GM21528 (cell line): ENCODE data around the gene SLC7A4.
"Not testable (repeated sequence)": the region's sequence is repeated elsewhere in the genome, so short reads cannot be mapped to it uniquely, and the experiment has no call there.

Experiments
- ATAC-seq: cut with Tn5 transposase; IDR thresholded peaks from one replicate; pipeline ENCODE4 v1.9.1; 2021; ENCODE audit warnings: mild to moderate bottlenecking, moderate library complexity; ENCODE audit not compliant: unreplicated experiment, low FRiP score

The SLC7A4 gene

GRCh38 chr22:21032037-21032867 lies at the start of gene SLC7A4:
Gene SLC7A4, minus strand, starts transcription at chr22:21032561. Its CDS starts 749 bp downstream, at chr22:21031812.
- no peak for ATAC-seq

- no peak for ATAC-seq
Measured at GRCh38 chr22:21080435-21081137, 48.2 kb upstream of the SLC7A4 start.

GRCh38 chr22:21079493-21079892 lies 47.1 kb upstream of the SLC7A4 start:
- ATAC-seq, result no peak

- no peak for ATAC-seq
Measured at GRCh38 chr22:21078916-21079315, 46.6 kb upstream of the SLC7A4 start.

GRCh38 chr22:21077884-21078508 lies 45.6 kb upstream of the SLC7A4 start:
- no peak for ATAC-seq

GRCh38 chr22:21076912-21077625 lies 44.7 kb upstream of the SLC7A4 start:
- no peak for ATAC-seq

- no peak for ATAC-seq
Measured at GRCh38 chr22:21075516-21076138, 43.3 kb upstream of the SLC7A4 start.

- no peak for ATAC-seq
Measured at GRCh38 chr22:21074102-21074715, 41.8 kb upstream of the SLC7A4 start.

GRCh38 chr22:21073482-21073881 lies 41.1 kb upstream of the SLC7A4 start:
- no peak for ATAC-seq

GRCh38 chr22:21073023-21073422 lies 40.7 kb upstream of the SLC7A4 start:
- ATAC-seq, result no peak

GRCh38 chr22:21071796-21072195 lies 39.4 kb upstream of the SLC7A4 start:
- ATAC-seq, result not testable (repeated sequence)

GRCh38 chr22:21070690-21071615 lies 38.6 kb upstream of the SLC7A4 start:
- no peak for ATAC-seq

GRCh38 chr22:21069375-21069774 lies 37.0 kb upstream of the SLC7A4 start:
- no peak for ATAC-seq

GRCh38 chr22:21068681-21069276 lies 36.4 kb upstream of the SLC7A4 start:
- ATAC-seq, result no peak

- ATAC-seq, result no peak
Measured at GRCh38 chr22:21067901-21068680, 35.7 kb upstream of the SLC7A4 start.

- ATAC-seq, result no peak
Measured at GRCh38 chr22:21067075-21067900, 34.9 kb upstream of the SLC7A4 start.
